Right lobe of liver (tissue), 4 donors: ENCODE data around the gene APLF.

Source experiments
- POLR2A ChIP-seq: fragments of 450-650 bp; IDR thresholded peaks from one replicate; pipeline ENCODE4 v1.6.1; 2017; ENCODE audit warnings: antibody characterized with exemption, mild to moderate bottlenecking
- TF ChIP-seq, protein P1 (sequence below), 4 donors: fragments of 200-600 bp in 3 of 4; fragments of 450-650 bp in 1 of 4; IDR thresholded peaks; one replicate each; pipeline versions ENCODE4 v1.5.1 to v1.8.0; 2016 to 2022; ENCODE audit warnings: antibody characterized with exemption in 4 of 4, mild to moderate bottlenecking in 2 of 4
- donor health status: DM: no; HTN: no; CAD: no.
- donor health status: DM: no; HTN: no; CAD: no.
- donor health status: DM: no; HTN: yes; CAD: no.

DNA sequence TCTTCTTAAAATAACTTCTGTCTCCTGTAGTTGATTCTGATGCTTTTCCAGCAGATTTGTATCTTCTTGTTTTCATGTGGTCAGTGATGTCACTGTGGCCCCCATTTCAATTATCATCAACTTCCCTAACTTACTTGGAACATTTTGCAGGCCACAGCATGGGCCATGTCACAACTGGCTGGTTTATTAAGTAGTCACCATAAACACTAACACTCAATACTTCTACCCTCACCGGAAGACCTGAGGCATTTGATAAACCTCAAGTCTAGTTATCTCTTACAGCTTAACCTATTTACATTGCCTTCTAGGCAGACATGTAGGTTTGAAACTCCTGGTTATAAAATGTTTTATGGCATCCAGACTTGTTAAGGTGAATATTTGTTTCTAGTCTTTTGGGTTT is 138.6 kb downstream of the APLF start:
- TF ChIP-seq, protein P1, sequence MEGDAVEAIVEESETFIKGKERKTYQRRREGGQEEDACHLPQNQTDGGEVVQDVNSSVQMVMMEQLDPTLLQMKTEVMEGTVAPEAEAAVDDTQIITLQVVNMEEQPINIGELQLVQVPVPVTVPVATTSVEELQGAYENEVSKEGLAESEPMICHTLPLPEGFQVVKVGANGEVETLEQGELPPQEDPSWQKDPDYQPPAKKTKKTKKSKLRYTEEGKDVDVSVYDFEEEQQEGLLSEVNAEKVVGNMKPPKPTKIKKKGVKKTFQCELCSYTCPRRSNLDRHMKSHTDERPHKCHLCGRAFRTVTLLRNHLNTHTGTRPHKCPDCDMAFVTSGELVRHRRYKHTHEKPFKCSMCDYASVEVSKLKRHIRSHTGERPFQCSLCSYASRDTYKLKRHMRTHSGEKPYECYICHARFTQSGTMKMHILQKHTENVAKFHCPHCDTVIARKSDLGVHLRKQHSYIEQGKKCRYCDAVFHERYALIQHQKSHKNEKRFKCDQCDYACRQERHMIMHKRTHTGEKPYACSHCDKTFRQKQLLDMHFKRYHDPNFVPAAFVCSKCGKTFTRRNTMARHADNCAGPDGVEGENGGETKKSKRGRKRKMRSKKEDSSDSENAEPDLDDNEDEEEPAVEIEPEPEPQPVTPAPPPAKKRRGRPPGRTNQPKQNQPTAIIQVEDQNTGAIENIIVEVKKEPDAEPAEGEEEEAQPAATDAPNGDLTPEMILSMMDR (IDR thresholded peaks at IDR 0.05): no peak
- TF ChIP-seq POLR2A: no peak
